ENCODE results near the gene SLC7A10. TPM values are rescaled to one million over a fixed set of nuclear protein-coding genes. Genes with fewer than 3 reads are reported as not detected.

Gene SLC7A10
- total RNA-seq (2014; rRNA removed; shearing (Covaris generic)), result not detected in 2 replicates

DNA sequence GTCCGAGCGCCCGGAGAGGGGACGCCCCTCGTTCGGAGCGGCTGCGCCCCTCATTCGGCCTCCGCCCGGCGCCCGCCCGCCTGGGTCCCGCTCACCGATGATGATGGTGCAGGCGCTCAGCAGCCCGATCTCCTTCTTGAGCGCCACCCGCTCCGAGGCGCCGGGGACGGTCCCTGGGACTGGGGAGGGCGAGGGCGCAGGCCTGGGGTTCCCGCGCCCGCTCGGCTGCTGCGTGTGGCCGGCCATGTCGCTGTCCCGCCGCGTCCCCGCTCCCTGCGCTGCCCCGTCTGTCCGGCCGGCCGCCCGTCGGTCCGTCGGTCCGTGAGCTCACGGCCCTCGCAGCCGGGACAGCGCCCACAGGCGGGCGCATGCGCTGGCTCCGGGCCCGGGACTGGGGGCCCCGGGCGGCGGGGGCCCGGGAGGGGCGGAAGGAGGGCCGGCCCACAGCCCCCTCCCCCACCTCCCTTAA lies at the start of gene SLC7A10:
TSS of gene SLC7A10 (minus strand) at position 393 of the 469 bp plus-strand sequence. CDS start at position 246, 147 bp downstream.
- no peak for DNase-seq (ENCODE audit: low read depth)

DNA sequence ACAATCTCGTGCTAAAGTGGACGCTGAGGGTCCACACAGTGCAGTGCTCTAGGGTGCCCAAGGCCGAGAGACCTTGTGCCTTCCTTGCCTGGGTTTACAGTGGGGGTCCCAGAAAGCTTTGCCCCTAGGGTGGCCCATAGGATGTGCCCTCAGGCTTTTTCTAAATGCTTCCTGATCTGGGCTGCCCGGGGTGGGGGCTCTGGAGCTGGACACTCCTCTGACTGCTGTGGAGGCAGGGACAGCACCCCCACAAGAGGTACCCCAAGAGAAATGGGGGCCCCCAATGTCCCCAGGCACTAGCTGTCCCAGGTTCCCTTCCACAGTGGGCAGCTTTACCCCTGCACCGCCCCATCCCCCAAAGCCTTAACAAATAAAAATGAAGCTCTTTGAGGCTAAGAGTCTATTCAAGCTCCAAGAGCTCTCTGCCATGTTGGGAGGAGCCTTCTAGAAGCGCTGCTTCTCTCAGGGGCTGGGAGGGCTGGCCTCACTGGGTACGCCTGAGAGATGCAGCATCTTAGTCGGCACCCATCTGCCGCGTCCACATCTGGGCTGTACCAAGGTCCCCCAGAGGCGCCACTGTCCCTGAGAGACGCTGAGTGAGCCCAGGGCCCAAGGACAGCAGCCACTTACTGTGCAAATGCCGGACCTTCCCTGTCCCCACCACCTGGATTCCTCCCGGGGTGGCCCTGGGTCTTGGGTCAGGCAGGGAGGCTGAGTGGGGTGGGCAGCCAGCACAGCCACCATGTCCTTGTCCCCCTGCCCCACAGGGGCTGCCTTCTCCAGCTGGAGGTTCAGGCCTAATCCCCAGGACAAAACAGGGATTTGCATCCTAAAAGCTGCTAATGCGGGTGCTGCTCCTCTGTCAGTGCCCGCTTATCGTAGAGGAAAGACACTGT lies 49.3 kb upstream of the SLC7A10 start:
- no peak for DNase-seq (ENCODE audit: low read depth)

DNA sequence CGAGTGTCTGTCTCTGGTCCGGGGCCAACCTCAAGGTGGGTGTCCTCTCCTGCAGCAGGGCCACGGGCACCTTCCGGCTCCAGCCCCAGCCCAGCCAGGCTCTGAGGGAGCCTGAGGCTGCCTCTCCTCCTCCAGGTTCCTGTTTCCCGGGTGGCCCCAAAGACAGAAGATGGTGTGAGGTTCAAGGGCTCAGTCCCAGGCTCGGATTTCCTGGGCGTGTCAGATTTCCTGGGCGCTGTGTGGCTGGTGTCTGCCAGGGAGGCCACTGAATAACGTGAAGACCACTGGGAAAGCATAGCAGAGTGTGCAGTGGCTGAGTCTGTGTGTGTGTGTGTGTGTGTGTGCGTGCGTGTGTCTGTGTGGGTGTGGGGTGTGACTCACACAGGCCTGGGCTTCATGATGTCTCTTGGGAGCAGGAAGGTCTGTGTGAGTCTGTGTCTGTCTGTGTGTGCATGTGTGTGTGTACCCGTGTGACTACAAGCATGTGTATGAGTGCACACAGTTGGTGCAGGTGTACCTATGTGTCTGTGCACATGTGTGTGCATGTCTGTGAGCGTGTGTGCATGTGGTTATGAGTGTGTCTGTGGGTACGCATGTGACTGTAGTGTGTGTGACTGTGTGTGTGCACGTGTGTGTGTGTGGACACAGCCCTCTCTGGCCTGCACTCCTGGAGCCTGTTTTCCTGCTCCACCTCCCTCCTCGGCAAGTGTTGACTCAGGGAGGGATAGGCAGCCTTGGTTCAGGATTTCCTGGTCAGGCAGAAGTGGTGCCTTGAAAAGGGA lies 48.4 kb upstream of the SLC7A10 start:
- DNase-seq (ENCODE audit: low read depth), result peak; percentile 75

DNA sequence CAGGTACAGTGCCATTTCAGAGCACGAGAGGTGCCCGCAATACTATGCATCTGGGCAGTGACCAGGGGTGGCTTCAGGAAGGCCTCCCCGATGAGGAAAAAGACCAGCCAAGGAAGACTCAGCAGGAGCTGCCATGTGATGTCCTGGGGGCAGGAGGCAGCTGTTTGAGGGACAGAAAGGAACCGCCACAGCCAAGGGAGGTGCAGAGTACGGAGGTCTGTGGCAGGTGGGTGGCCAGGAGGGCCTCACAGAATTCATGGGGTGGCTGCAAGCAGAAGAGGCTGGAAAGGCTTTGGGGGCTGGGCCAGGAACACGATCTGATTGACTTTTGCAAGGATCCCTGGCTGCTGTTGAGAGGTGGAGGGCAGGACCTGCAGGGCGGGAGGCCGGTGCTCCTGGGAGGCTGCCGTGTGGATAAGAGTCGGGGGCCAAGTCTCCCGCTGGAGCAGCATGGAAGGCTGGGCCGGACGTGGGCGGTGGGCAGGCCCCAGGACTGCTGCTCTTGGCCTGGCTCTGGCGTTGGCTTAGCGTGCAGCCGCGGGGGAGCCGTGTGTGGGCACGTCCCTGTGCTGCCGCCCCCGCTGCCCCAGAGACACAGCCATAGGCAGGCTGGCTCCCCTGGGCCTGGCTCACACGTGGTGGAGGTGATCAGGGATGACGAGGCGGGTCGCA lies 47.6 kb upstream of the SLC7A10 start:
- no peak for DNase-seq (ENCODE audit: low read depth)

DNA sequence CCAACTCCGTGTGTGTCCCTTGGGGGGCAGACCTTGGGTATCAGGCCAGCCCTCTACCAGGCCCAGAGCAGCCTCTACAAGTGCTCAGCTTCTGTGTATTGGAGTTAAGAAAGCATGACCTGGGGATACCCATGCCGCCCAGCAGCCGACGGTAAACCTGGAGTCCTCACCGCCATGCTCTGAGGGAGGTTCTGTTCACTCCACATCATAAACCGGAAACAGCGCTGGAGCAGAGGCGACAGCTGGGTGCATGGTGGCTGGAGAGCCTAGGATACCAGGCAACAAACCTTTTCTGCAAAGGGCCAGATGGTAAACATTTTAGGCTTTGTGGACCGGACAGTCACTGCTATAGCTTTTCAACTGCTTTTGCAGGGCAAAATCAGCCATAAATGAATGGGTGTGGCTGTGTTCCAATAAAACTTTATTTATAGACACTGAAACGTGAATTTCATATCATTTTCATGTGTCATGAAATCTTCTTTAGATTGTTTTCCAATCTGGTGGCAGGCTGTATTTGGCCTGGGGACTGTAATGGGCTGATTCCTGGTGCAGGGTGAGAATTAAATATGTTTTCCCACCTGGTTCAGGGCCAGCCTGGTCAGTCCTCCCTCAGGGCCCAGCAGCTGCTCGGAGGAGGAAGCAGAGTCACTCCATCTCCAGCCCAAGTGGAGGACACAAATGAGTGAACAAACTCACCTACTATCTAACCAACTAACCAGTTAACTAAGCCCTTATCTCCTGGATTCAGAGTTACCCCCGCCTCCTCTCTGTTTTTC lies 45.8 kb upstream of the SLC7A10 start:
- no peak for DNase-seq (ENCODE audit: low read depth)

DNA sequence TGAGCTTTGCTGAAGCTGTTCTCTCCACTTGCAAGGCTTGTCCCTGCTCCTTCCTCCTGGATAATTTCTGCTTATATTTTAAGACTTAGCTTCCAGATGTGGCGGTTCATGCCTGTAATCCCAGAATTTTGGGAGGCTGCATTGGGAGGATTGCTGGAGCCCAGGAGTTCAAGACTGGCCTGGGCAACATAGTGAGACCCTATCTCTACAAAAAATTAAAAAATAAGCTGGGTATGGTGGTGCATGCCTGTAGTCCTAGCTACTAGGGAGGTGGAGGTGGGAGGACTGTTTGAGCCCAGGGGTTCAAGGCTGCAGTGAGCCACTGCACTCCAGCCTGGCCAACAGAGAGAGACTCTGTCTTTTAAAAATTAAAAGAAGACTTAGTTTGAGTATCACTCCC lies 45.1 kb upstream of the SLC7A10 start:
- DNase-seq (ENCODE audit: low read depth), result no peak

DNA sequence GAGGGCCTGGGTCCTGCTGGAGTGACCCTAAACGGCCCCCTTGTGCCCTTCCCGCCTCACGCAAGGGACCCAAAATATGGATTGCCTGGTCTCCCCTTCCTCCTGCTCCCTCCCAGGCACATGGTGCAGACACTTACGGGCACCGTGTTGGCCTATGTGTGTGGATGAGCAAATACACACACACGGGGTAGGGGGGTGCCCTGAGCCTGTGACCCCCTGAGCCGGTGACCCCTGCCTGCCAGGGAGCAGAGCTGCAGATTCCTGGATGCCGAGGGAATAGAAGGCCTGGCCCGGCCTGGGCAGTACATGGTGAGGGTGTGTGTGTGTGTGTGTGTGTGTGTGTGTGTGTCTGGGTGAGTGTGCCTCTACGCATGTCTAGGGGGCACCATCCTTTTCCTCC lies 43.4 kb upstream of the SLC7A10 start:
- DNase-seq (ENCODE audit: low read depth), result no peak

DNA sequence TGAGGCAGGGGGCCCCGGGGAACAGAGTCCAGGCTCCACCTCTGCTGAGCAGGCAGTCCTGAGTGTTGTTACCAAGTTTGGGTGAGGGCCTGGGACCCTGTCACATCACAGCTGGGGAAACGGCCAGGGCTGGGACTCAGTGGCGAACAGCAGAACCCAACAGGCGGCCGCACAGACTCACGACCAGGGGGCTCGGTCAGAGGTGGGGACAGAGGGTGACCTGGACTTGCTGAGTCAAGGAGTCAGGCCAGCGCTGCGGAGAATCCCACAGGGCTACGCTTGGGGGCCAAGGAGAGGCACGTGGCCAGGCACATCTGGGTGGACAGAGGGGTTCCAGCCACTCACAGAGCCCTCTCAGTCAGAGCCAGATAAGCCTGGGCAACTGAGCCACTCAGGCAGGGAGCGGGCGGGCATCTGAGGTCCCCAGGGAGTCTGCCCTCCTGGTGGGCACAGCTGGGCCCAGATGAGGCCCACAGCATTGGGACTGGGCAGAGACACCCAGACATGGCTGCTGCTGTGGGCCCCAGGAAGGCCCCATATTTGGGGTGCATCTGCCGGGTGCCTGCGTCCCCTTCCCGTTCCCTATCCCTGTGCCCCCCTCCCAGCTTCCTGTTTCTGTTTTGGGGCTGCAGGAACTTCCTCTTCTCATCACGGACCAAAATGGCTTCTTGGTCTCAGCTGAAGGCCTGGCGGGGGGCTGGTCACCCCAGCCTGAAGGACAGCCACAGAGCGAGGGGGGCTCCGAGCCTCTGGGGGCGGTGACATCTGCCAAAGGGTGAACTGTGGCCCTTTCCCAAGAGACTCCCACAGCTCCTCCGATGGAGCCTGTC lies 42.7 kb upstream of the SLC7A10 start:
- DNase-seq (ENCODE audit: low read depth), result no peak

DNA sequence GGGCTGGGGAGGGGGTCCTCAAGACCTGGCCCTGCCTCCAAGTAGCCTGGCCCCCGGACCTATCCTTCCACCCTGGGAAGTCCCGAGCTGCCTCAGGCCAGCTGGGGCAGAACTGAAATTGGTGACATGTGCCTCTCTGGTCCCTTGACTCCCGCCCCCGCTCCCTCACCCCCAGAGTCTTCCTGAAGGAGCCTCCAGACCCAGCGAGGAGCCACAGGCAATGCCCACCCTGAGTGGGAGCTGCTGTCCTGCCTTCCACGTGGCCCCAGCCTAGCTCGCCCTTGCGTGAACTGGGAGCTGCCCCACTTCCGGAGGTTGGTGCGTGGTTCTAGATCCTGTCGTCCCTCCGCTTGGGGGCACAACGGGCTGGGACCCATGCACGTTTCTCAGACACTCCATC lies 42.1 kb upstream of the SLC7A10 start:
- DNase-seq (ENCODE audit: low read depth), result no peak

DNA sequence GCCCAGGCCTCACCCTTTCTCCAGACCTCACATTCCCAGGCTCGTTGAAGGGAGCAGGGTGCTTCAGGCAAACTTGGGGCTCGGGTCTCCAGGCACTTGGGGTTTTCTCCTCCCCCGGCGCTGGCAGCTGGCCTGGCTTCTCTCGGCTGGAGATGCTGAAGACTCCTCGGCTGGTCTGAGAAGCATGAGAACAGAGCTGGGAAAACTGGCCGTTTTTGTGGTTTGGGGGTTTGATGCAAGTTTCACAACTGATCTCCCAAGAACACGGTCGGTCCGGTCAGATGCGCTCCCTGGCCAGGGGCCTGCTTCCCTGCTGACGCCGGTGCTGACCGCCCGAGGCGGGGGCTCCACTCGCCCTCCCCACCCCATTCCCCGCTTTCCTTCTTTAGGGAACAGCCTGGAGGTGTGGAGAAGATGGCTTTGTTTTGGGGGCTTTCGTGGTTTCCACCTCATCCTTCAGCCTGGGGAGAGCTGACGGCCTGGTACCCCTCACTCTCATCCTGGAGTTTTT lies 41.4 kb upstream of the SLC7A10 start:
- DNase-seq (ENCODE audit: low read depth), result no peak

DNA sequence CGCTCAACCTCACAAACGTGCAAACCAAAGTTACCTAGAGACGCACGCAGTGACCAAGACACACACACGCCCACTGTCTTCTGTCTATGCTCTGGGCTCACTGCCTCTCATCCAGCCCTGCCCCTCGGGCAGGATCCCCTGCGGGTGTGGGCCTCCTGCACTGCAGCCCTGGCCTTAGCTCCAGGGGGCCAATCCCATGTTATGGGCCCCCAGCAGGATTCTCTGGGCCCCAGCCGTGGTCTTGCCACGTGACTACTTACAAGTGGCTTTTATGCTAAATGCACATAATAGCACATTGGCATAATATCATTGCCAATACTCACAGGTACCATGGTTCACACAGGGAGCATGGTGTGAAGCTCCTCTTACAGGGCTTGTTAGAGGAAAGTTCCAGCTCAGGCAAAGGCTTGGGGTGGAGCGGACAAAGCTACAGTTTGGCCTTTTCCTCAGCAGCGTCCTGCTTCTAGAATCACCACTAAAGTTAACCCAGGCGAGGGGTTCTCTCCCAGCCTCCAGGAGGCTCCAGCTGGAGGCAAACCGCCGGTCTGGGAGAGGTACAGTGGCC lies 39.3 kb upstream of the SLC7A10 start:
- DNase-seq (ENCODE audit: low read depth), result no peak

DNA sequence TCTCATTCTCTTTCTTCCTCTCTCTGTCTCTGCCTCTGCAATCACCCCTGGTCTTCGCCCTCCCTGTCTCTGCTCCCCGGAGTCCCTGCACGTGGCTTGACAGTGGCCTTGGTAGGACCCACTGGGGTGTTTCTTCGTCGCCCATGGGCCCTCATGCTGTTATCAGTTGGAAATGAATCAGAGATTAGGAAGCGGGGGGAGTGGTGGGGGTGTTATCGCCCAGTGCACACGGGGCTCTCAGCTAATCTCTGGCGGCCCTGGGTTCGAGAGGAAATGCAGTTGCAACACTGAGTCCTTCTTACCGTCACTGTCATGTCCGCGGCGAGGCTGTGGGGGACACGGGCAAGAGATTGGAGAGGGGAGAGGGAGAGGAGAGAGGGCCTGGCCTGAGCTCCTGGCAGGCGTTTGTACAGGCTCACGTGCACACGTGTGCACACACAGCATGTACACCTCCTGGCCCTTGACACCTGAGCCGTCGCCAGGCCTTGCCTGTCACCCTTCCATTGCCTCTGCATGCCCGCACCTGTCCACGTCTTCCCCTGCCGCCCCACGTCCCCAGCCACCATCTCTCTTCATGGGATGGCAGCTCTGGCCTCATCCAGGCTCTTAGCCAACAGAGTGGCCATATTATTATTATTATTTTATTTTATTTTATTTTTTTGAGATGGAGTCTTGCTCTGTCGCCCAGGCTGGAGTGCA lies 37.8 kb upstream of the SLC7A10 start:
- DNase-seq (ENCODE audit: low read depth), result no peak

DNA sequence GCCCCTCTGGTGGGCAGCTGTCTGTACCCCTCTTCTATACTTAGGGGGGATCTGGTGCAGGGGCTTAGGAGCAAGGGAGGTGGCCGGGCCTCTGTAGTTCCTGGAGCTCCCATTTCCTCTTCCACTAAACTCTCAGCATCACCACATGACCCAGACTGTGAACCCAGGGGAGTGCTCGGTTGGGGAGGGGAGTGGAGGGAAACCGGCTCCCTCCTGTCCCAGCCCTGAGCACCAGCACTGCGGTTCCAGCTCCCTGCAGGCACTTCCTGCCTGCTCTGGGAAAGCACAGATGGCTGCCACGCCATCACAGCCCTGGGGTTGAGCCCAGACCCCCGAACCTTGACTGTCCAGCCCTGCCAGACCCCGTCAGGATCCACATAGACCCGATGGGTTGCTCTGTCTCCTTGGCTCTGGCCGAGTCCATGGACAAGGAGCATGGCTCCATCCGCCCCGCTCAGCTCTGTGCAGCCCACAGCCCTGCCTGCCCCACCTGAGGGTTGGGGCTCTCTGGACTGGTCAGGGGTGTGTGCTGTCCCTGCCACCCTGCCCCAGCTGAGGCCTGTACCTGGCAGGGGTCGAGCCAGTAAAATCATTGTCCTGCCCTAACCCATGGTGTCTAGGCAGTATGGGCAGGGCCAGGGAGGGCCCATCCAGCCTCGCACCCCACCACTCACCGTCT lies 36.0 kb upstream of the SLC7A10 start:
- DNase-seq (ENCODE audit: low read depth), result no peak

DNA sequence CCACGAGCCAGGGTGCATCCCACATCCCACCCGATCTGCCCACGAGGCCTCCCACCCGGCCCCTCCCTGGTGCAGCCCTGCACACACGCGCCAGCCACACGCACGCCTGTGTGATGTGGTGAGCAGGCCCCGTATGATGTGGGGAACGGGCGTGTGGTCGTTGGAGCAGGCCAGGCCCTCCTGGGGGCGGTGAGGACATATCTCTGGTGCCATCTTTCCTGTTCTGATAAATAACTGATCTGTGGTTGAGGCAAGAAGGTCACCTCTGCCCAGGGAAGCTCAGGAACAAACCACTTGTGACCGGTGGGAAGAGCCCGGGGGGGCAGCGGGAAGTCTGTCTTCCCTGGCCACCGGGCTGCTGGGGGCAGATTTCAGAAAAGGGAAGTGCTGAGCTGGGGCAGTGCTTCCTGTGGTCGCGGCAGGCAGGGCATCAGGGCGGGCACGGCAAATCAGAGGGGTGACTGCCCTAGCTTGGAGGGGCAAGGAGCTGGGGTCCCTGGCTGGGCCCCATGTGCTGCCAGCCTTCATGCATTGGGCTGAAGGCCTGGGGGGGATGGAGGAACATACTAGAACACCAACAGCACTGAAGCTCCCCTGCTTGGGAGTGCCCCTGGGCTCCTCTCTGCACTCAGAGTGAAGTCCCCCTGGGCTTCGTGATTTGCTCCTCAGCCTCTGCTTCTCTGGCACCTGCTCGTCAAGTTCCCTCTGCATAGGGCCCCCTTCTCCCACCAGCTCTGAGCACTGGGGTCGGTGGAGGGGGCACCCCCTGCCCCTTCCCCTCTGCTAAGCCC lies 35.2 kb upstream of the SLC7A10 start:
- no peak for DNase-seq (ENCODE audit: low read depth)

DNA sequence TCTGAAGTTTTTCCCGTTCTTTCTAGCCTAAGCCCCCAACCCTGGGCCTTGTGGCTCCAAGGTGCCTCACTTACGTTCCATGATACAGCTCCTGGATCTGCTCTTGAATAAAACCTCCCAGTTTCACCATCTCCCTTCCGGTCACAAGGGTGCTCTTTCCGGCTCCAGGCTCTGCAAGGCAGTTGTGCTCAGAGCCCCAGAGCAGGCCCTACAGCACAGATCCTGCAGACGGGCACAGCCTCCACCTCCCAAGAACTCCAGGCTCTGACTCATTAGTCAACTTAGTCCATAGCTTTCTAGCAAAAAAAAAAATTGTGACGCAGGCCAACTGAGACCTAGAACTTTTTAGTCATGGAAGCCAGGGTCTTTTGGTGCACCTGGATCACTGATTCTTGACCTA lies 33.9 kb upstream of the SLC7A10 start:
- DNase-seq (ENCODE audit: low read depth), result peak; percentile 24

DNA sequence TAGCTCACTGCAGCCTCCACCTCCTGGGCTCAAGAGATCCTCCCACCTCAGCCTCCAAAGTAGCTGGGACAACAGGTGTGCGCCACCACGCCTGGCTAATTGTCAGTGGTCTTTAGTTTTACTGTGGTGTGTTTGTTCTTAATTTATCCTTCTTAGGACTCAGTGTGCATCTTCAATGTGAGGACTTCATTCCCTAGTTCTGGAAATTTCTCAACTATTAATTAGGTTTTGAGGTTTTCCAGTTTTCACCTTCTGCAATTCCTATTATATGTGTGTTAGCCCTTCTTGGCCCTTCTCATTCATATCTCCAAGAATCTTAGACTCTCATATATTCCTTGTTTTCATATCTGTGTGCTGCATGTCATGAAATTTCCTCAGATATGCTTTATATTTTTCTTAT lies 32.2 kb upstream of the SLC7A10 start:
- DNase-seq (ENCODE audit: low read depth), result no peak

DNA sequence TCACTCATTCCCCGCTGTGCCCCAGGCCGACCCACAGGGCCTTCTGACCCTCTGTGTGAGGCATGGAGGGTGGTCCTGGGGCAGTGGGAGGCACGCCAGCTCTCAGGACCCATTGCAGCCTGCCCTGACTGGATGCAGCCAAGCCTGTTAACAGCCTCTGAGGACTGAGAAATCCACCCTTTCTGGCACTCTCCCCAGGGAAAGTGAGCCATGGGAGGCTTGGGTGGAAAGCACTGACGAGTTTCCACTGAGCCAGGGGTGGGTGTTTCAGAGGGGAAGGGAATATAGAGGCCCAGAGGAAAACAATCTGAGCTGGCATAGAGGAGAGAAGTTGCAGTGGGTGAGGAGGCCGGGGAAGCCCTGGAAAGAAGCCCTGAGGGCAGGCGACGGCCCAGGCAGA lies 30.6 kb upstream of the SLC7A10 start:
- DNase-seq (ENCODE audit: low read depth), result no peak

DNA sequence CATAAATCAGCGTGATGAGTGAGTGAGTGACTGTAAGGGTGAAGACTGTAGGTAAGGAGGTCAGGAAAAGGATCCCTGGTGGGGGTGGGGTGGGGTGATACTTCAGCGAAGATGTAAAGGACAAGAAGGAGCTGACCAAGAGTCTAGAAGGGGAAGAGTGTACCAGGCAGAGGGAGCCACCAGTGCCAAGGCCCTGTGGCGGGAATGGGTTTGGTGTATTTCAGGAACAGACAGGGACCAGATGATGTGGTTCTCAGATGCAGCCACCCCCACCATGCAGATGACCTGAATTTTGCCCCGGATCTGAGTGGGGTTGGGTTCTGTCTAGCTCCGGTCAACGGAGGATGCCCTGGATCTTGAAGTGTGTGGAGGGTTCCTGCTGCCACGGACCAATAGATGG lies 30.1 kb upstream of the SLC7A10 start:
- DNase-seq (ENCODE audit: low read depth), result no peak
